IPS-NIHi11 (cell line): Measurements from ENCODE around the gene TBATA.
A peak's percentile ranks its signal among the peaks of the same experiment; 100 is the strongest.

Experiments
- DNase-seq: peaks from one replicate; pipeline ENCODE4 v3.0.0; 2012; ENCODE audit warnings: mixed read lengths, low spot score

Gene TBATA

GRCh38 chr10:70761031-70761601 lies 24.1 kb downstream of the TBATA start:
- peak; percentile 71 for DNase-seq

DNA sequence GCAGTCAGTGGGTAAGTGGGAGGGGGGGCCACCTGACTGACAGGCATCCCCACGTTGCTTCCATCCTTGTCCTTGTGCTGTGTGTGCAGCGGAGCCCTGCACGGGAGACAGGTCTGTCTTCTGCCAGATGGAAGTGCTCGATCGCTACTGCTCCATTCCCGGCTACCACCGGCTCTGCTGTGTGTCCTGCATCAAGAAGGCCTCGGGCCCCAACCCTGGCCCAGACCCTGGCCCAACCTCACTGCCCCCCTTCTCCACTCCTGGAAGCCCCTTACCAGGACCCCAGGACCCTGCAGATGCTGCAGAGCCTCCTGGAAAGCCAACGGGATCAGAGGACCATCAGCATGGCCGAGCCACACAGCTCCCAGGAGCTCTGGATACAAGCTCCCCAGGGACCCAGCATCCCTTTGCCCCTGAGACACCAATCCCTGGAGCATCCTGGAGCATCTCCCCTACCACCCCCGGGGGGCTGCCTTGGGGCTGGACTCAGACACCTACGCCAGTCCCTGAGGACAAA lies 24.8 kb downstream of the TBATA start:
- DNase-seq = no peak

GRCh38 chr10:70759781-70760180 lies 25.4 kb downstream of the TBATA start:
- DNase-seq = no peak

- peak; percentile 80 for DNase-seq
Measured at GRCh38 chr10:70758757-70759514, 26.2 kb downstream of the TBATA start.

DNA sequence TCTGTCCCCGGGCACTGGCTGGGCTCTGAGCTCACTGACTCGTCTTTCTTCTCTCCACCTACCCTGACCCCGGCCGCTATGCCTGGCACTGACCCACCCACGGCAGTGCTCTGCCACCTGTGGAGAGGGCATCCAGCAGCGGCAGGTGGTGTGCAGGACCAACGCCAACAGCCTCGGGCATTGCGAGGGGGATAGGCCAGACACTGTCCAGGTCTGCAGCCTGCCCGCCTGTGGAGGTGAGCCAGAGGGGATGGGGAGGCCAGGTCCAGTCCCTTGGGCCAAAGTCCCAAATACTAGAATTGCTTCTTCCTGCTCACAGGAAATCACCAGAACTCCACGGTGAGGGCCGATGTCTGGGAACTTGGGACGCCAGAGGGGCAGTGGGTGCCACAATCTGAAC lies 27.3 kb downstream of the TBATA start:
- no peak for DNase-seq

- DNase-seq = no peak
Measured at GRCh38 chr10:70756700-70757360, 28.3 kb downstream of the TBATA start.

- DNase-seq = peak; percentile 85
Measured at GRCh38 chr10:70753841-70754621, 31.1 kb downstream of the TBATA start.

DNA sequence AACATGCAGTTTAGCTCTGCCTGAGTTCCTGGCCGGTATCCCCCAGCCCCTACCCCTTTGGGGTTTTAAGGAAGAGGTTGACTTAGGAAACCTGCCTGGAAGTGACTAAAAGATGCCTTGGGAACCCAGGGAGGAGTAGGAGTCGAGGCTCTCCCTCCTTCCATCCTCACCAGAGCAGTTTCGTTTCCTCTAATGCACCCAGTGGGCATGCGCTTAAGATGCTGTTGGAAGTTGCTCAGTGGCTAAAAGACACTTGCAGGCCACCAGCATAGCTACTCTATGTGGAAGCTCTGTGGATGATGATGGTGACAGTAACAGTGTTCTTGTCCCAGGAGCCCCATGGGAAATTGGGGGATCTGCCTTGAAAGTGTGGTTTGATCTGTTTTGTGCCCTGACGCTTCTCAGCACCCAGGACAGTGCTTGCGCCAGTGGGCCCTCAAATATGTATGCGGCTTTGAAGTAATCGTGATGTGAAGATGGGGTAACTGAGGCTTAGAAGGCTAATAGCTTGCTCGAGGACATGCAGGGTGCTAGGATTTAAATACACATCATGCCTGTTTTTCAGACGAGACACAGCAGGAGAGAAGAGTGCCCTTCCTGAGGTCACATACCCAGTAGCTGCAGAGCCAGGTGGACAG lies 32.0 kb downstream of the TBATA start:
- no peak for DNase-seq

GRCh38 chr10:70752571-70752970 lies 32.6 kb downstream of the TBATA start:
- no peak for DNase-seq

- no peak for DNase-seq
Measured at GRCh38 chr10:70751991-70752390, 33.2 kb downstream of the TBATA start.

DNA sequence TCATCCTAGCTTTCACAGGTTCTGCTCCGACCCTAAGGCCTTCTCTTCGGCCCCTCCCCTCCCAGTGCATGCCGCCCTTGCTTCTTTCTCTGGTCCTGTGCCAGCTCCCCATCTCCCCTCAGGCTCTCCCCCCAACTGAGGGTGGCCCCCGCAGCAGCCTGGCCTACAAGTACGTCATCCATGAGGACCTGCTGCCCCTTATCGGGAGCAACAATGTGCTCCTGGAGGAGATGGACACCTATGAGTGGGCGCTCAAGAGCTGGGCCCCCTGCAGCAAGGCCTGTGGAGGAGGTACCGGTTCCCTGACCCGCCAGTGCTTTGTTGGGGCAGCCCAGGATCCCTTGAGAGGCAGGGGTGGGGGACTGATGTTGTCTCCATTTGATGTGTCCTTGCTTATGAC lies 33.8 kb downstream of the TBATA start:
- no peak for DNase-seq

GRCh38 chr10:70750156-70750703 lies 34.9 kb downstream of the TBATA start:
- DNase-seq = no peak

GRCh38 chr10:70749756-70750155 lies 35.4 kb downstream of the TBATA start:
- no peak for DNase-seq

DNA sequence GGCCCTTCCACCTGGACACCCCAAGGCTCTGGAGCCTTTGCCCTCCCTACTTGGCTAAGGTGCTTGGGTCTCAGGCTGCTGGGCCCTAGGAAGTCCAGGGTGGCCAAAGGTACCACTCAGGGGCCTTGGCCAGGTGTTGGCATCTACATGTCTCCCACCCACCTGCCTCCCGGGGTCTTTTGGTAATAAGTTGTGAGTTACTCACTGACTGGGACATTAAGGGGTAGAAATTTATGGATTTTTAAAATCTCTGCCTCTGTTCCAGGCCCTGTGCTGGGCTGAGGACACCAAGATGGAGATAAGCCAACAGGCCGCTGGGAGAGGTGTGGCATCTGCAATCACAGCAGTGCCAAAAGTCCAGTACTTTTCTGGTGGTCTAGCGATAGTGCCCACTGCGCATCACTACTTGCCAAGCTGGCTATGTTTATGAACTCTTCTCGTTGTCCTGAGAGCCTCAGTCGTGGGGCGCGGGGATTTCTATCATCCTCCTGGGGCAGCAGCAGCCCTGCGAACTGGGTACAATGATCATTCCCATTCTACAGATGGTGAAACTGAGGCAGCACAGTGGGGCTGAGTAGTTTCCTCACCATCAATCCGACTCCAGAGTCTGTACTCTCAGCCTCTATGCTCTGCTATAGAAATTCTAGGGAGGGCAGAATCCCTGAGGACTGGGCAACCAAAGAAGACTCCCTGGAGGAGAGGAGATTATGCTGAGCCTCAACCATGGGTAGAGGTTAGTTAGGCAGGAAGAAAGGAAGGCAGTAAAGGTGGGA lies 36.2 kb downstream of the TBATA start:
- no peak for DNase-seq

GRCh38 chr10:70748305-70748704 lies 36.9 kb downstream of the TBATA start:
- no peak for DNase-seq

GRCh38 chr10:70747192-70747965 lies 37.8 kb downstream of the TBATA start:
- DNase-seq = no peak

DNA sequence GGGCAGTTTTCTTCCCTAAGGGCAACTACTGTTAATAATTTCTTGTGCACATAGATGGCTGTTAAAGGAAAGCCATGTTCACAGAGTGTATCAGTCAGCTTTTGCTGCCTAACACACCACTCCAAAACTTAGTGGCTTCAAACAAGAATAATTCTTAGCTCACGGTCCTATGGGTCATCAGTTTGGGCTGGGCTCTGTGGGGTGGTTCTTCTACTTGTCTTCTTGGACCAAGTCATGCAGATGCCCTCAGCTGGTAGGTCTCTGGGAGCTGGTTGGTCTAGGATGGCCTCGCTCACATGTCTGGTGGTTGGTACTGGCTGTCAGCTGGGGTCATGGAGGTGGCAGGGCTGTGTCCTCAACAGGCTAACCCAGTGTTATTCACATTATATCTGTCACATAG lies 39.6 kb downstream of the TBATA start:
- DNase-seq = no peak

DNA sequence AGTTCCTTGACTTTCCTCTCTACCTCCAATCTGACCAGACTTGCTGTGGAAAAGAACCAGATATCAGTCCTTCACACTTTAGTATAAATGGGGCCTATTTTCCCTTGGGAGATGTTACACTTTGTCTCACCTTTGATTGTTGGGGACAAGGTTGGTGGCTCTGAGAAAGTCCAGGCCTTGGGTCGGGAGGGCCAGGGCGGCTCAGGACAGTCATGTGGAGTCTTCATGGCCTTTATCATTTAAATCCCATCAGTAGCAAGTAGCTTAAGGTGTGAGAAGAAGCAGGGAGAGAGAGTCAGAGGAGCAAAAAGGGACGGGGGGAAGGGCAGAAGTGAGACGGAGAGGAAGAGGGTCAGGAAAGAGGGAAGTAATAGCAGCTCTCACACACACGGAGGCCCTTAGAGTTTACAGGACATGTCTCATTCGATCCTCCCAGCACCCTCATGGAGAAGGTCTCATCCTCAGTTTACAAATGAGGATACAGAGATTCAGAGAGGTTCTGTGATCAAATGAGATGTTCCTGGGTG lies 40.5 kb downstream of the TBATA start:
- DNase-seq = no peak

DNA sequence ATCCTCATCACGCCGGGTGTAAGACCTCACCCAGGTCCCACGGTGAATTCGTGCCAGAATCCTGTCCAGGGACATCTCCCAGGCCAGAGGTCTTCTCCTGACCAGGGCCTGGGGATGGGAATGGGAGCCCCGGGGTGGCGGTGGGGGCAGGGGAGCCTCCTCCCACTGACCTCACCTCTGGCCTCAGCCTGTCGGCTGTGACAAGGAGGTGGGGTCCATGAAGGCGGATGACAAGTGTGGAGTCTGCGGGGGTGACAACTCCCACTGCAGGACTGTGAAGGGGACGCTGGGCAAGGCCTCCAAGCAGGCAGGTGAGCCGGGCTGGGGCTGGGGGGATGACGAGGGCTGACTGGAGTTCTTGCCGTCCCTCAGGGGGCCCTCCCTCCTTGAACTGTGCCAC lies 41.3 kb downstream of the TBATA start:
- DNase-seq = no peak

DNA sequence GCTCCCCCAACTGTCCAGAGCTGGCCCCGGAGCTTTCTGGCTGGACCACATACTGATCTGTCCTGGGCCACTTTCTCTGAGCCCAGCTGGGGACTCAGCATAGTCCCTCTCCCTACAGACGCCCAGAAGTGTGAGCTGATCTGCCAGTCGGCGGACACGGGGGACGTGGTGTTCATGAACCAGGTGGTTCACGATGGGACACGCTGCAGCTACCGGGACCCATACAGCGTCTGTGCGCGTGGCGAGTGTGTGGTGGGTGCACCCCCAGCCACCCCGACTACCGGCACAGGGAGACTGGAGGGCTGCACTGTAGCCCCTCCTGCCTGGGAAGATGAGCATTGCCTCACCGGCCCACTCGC lies 41.8 kb downstream of the TBATA start:
- DNase-seq = no peak
